Activated CD8-positive, alpha-beta T cell treated with anti-CD3 and anti-CD28 coated beads for 36 hours (primary cell): Measurements from ENCODE around the gene DICER1. TPM values are rescaled to one million over a fixed set of nuclear protein-coding genes. Genes with fewer than 3 reads are reported as not detected.

Experiments
- ATAC-seq: fragments of 200-7000 bp; cut with Tn5 transposase; one replicate; pipeline ENCODE4 v1.10.0; 2021; ENCODE audit warnings: mild to moderate bottlenecking, moderate library complexity
- CTCF ChIA-PET: fragments of 350-600 bp; sonication (Branson Sonifier 250); formaldehyde crosslinking; loops from one replicate; lab custom pipeline; 2021; ENCODE audit warnings: antibody characterized with exemption; lab: Charles Lee
- POLR2A ChIA-PET: fragments of 350-600 bp; sonication (Branson Sonifier 250); formaldehyde crosslinking; loops from one replicate; lab custom pipeline; 2021; ENCODE audit warnings: antibody characterized with exemption; lab: Charles Lee
- DNase-seq: peaks from one replicate; pipeline ENCODE4 v3.0.0-alpha.2; 2020
- H3K27ac Mint-ChIP-seq: one replicate; pipeline ENCODE4 v1.8.0; 2021; ENCODE audit warnings: mild to moderate bottlenecking, mixed read lengths
- H3K27me3 Mint-ChIP-seq: one replicate; pipeline ENCODE4 v1.8.0; 2021; ENCODE audit warnings: mixed read lengths
- H3K36me3 Mint-ChIP-seq: one replicate; pipeline ENCODE4 v1.8.0; 2021; ENCODE audit warnings: low read depth, mixed read lengths
- H3K4me1 Mint-ChIP-seq: one replicate; pipeline ENCODE4 v1.8.0; 2021; ENCODE audit warnings: low read depth, mixed read lengths
- H3K4me3 Mint-ChIP-seq: one replicate; pipeline ENCODE4 v1.8.0; 2021; ENCODE audit warnings: mild to moderate bottlenecking, moderate library complexity, mixed read lengths
- H3K9me3 Mint-ChIP-seq: one replicate; pipeline ENCODE4 v1.8.0; 2021; ENCODE audit warnings: mixed read lengths
- CTCF ChIP-seq: fragments of 200-600 bp; IDR thresholded peaks from one replicate; pipeline ENCODE4 v1.8.0; 2022; ENCODE audit warnings: antibody characterized with exemption, mild to moderate bottlenecking
- intact Hi-C: fragments of 100-400 bp; cut with micrococcal nuclease; formaldehyde crosslinking; loops from one replicate; pipeline ENCODE4 v1.10.0; 2022
- total RNA-seq, 2 experiments: library from RNA; stranded (reverse); gene quantifications; one replicate each; pipeline ENCODE4 v1.2.3, GENCODE V29; 2021

DICER1 gene
- total RNA-seq, 2 experiments from 2014 or later, result 45.3 to 50.3 TPM

- no peak for TF ChIP-seq CTCF
These were observed 115.8 kb downstream of the DICER1 start for GRCh38 chr14:95041477-95042020.

GRCh38 chr14:95040708-95041476, 116.4 kb downstream of the DICER1 start:
- ChIA-PET POLR2A (no interaction called here), CTCF (no interaction called here)
- Mint-ChIP-seq H3K4me3 (no peak overlapping the region), H3K9me3 (no peaks in the 10 kb centered on the region), H3K27ac (no peak overlapping the region), H3K4me1 (no peaks in the 10 kb centered on the region), H3K36me3 (no peaks in the 10 kb centered on the region), H3K27me3 (peaks cover 5% of the 10 kb centered on the region)
- TF ChIP-seq CTCF, result no peak
- no peak for ATAC-seq
- intact Hi-C loops, result no loop called here
- DNase-seq, result no peak

More at GRCh38 chr14:95041477-95042020, 115.8 kb downstream of the DICER1 start:
- Mint-ChIP-seq H3K9me3 (no peaks in the 10 kb centered on the region), H3K36me3 (no peaks in the 10 kb centered on the region), H3K4me1 (no peaks in the 10 kb centered on the region), H3K27ac (no peak overlapping the region), H3K4me3 (no peak overlapping the region), H3K27me3 (peaks cover 5% of the 10 kb centered on the region)
- ATAC-seq (no peak), DNase-seq (no peak)
- ChIA-PET POLR2A (no interaction called here), CTCF (no interaction called here)
- intact Hi-C loops, result no loop called here

- ATAC-seq (no peak), DNase-seq (no peak)
- no peaks in the 10 kb centered on the region for H3K36me3 Mint-ChIP-seq
- POLR2A ChIA-PET, result no interaction called here
- intact Hi-C loops, result no loop called here
- CTCF ChIA-PET, result no interaction called here
- H3K9me3 Mint-ChIP-seq, result no peaks in the 10 kb centered on the region
- H3K27me3 Mint-ChIP-seq, result peaks cover 5% of the 10 kb centered on the region
- no peaks in the 10 kb centered on the region for H3K4me1 Mint-ChIP-seq
- H3K4me3 Mint-ChIP-seq, result no peak overlapping the region
- no peak overlapping the region for H3K27ac Mint-ChIP-seq
- no peak for TF ChIP-seq CTCF
These were observed 117.4 kb downstream of the DICER1 start for GRCh38 chr14:95039993-95040348.

- no peaks in the 10 kb centered on the region for H3K9me3 Mint-ChIP-seq
- H3K27ac Mint-ChIP-seq, result no peak overlapping the region
- ChIA-PET CTCF (no interaction called here), POLR2A (no interaction called here)
- H3K4me1 Mint-ChIP-seq, result no peaks in the 10 kb centered on the region
- no peak for TF ChIP-seq CTCF
- intact Hi-C loops, result no loop called here
- H3K4me3 Mint-ChIP-seq, result no peak overlapping the region
- H3K36me3 Mint-ChIP-seq, result no peaks in the 10 kb centered on the region
- H3K27me3 Mint-ChIP-seq, result peaks cover 5% of the 10 kb centered on the region
- ATAC-seq (no peak), DNase-seq (no peak)
These were observed 117.9 kb downstream of the DICER1 start for GRCh38 chr14:95039259-95039992.
